ENCODE results near the gene TRAPPC8. TPM values are rescaled to one million over a fixed set of nuclear protein-coding genes. Genes with fewer than 3 reads are reported as not detected.

The TRAPPC8 gene
- total RNA-seq, 1 experiment from 2014 or later, result 30.4 TPM

GRCh38 chr18:31884020-31884419 lies 58.9 kb downstream of the TRAPPC8 start:
- no peaks in the 10 kb centered on the region for H3K27me3 ChIP-seq (ENCODE audit: insufficient read depth, low read length)
- no peaks in the 10 kb centered on the region for H3K9me2 ChIP-seq (ENCODE audit: insufficient read depth)
- ChIA-PET POLR2A (no interaction called here), RAD21 (ENCODE audit: low non-redundant PET in 1 of 2, low total read pairs in 2 of 2, uncharacterized antibody in 2 of 2, unreplicated experiment in 2 of 2) (no interaction called here), CTCF (no interaction called here)
- no peaks in the 10 kb centered on the region for H4K20me1 ChIP-seq (ENCODE audit: insufficient read depth)
- no peak overlapping the region for H2AFZ ChIP-seq (ENCODE audit: low read depth, low read length, poor library complexity, severe bottlenecking)
- ATAC-seq, result no peak
- peaks cover 0 to 13% of the 10 kb centered on the region in 2 experiments; a peak in 1 of 4 replicates for H3K9me3 ChIP-seq (ENCODE audit: control insufficient read depth in 1 of 2, insufficient read depth in 1 of 2, low read depth in 1 of 2, low read length in 2 of 2)
- H3K9ac ChIP-seq (ENCODE audit: low read length), result no peak overlapping the region
- intact Hi-C loops (cut with micrococcal nuclease), result no loop called here
- BruUV-seq (replicated peaks), result no TSS peak
- H3K36me3 ChIP-seq (ENCODE audit: control insufficient read depth in 1 of 2, insufficient read depth in 2 of 2, low read length in 2 of 2), result peaks cover 0 to 13% of the 10 kb centered on the region in 2 experiments; a peak in 2 of 4 replicates
- no peak for DNase-seq (ENCODE audit: low read depth, low spot score)
- TF ChIP-seq CEBPB (IDR thresholded peaks at IDR 0.05; ENCODE audit: low read depth) (no peak), SIN3A (IDR thresholded peaks at IDR 0.05; ENCODE audit: low read depth) (no peak), EZH2 (IDR thresholded peaks at IDR 0.05) (no peak), FOSL1 (IDR thresholded peaks at IDR 0.05; ENCODE audit: low read depth) (no peak), POLR2A (IDR thresholded peaks at IDR 0.05; ENCODE audit: borderline replicate concordance, extremely low read depth, insufficient read depth, insufficient read length) (no peak), TCF7L2 (IDR thresholded peaks at IDR 0.05; ENCODE audit: borderline replicate concordance, extremely low read depth, insufficient read depth, insufficient read length) (no peak)
- TF ChIP-seq, protein P1, sequence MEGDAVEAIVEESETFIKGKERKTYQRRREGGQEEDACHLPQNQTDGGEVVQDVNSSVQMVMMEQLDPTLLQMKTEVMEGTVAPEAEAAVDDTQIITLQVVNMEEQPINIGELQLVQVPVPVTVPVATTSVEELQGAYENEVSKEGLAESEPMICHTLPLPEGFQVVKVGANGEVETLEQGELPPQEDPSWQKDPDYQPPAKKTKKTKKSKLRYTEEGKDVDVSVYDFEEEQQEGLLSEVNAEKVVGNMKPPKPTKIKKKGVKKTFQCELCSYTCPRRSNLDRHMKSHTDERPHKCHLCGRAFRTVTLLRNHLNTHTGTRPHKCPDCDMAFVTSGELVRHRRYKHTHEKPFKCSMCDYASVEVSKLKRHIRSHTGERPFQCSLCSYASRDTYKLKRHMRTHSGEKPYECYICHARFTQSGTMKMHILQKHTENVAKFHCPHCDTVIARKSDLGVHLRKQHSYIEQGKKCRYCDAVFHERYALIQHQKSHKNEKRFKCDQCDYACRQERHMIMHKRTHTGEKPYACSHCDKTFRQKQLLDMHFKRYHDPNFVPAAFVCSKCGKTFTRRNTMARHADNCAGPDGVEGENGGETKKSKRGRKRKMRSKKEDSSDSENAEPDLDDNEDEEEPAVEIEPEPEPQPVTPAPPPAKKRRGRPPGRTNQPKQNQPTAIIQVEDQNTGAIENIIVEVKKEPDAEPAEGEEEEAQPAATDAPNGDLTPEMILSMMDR (IDR thresholded peaks at IDR 0.05 in 2 of 3, conservative IDR thresholded peaks at IDR 0.05 in 1 of 3; ENCODE audit: borderline replicate concordance in 1 of 3, insufficient read depth in 1 of 3, low read depth in 2 of 3, low read length in 2 of 3), result no peak
- no peaks in the 10 kb centered on the region for H3K4me1 ChIP-seq (ENCODE audit: control insufficient read depth in 1 of 2, insufficient read depth in 2 of 2, low read length in 2 of 2)
- H3K4me2 ChIP-seq (ENCODE audit: low read length), result no peak overlapping the region
- no peak overlapping the region for H3K4me3 ChIP-seq (replicated peaks in 1 of 2; ENCODE audit: low read depth in 1 of 2, low read length in 2 of 2)
- H3K79me2 ChIP-seq (ENCODE audit: insufficient read depth, low read length), result peaks cover 29% of the 10 kb centered on the region
- H3K27ac ChIP-seq (ENCODE audit: low read depth, low read length), result no peak overlapping the region

DNA sequence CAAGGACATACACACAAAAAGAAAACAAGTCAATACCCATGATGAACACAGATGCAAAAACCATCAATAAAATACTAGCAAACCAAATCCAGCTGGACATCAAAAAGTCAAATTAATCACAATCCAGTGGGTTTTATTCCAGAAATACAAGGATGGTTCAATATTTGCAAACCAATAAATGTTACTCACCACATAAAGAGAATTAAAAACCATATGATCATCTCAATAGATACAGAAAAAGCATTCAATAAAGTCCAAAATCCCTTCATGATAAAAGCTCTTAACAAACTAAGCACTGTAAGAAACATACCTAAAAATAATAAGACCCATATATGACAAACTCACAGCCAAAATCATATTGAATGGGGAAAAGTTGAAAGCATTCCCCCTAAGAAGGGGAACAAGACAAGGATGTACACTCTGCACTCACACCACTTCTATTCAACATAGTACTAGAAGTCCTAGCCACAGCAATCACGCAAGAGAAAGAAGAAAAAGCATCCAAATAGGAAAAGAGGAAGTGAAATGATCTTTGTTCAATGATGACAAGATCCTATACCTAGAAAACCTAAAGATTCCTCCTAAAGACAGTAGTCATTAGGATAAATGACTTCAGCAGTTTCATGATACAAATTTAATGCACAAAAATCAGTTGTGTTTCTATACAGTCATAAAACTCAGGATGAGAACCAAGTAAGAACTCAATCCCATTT lies 62.6 kb downstream of the TRAPPC8 start:
- ChIA-PET CTCF (no interaction called here), POLR2A (no interaction called here), RAD21 (ENCODE audit: low non-redundant PET in 1 of 2, low total read pairs in 2 of 2, uncharacterized antibody in 2 of 2, unreplicated experiment in 2 of 2) (no interaction called here)
- BruUV-seq (replicated peaks), result no TSS peak
- Histone ChIP-seq H3K79me2 (ENCODE audit: insufficient read depth, low read length) (peaks cover 36% of the 10 kb centered on the region), H3K27me3 (ENCODE audit: insufficient read depth, low read length) (no peaks in the 10 kb centered on the region), H4K20me1 (ENCODE audit: insufficient read depth) (no peaks in the 10 kb centered on the region), H3K4me1 (ENCODE audit: control insufficient read depth in 1 of 2, insufficient read depth in 2 of 2, low read length in 2 of 2) (no peaks in the 10 kb centered on the region), H3K9me3 (ENCODE audit: control insufficient read depth in 1 of 2, insufficient read depth in 1 of 2, low read depth in 1 of 2, low read length in 2 of 2) (peaks cover 0 to 13% of the 10 kb centered on the region in 2 experiments; a peak in 1 of 4 replicates), H3K27ac (ENCODE audit: low read depth, low read length) (no peak overlapping the region), H3K36me3 (ENCODE audit: control insufficient read depth in 1 of 2, insufficient read depth in 2 of 2, low read length in 2 of 2) (peaks cover 0 to 17% of the 10 kb centered on the region in 2 experiments; a peak in 2 of 4 replicates), H3K9me2 (ENCODE audit: insufficient read depth) (no peaks in the 10 kb centered on the region), H3K9ac (ENCODE audit: low read length) (no peak overlapping the region), H3K4me3 (replicated peaks in 1 of 2; ENCODE audit: low read depth in 1 of 2, low read length in 2 of 2) (no peak overlapping the region), H3K4me2 (ENCODE audit: low read length) (no peak overlapping the region), H2AFZ (ENCODE audit: low read depth, low read length, poor library complexity, severe bottlenecking) (no peak overlapping the region)
- ATAC-seq, result no peak
- intact Hi-C loops (cut with micrococcal nuclease), result no loop called here
- no peak for DNase-seq (ENCODE audit: low read depth, low spot score)
- TF ChIP-seq CBX3 (IDR thresholded peaks at IDR 0.05; ENCODE audit: low read depth) (no peak), SRF (IDR thresholded peaks at IDR 0.05; ENCODE audit: low read depth) (no peak), POLR2AphosphoS5 (IDR thresholded peaks at IDR 0.05; ENCODE audit: low read depth, low read length) (no peak), SIN3A (IDR thresholded peaks at IDR 0.05; ENCODE audit: low read depth) (no peak), RAD21 (IDR thresholded peaks at IDR 0.05; ENCODE audit: low read depth) (no peak), ATF3 (IDR thresholded peaks at IDR 0.05) (no peak), ZNF274 (IDR thresholded peaks at IDR 0.05; ENCODE audit: low read depth, low read length) (no peak), ZFX (IDR thresholded peaks at IDR 0.05) (no peak), REST (IDR thresholded peaks at IDR 0.05; ENCODE audit: low read depth) (no peak)
- TF ChIP-seq, protein P2, sequence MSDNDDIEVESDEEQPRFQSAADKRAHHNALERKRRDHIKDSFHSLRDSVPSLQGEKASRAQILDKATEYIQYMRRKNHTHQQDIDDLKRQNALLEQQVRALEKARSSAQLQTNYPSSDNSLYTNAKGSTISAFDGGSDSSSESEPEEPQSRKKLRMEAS (IDR thresholded peaks at IDR 0.05), result no peak
